ENCODE results near the gene SCARB1. TPM values are rescaled to one million over a fixed set of nuclear protein-coding genes. Genes with fewer than 3 reads are reported as not detected.

SCARB1 gene
- total and polyA plus RNA-seq, 2 donors (not counting 3 experiments of a cell fraction or from before 2014, with no cell fraction given), result 125 to 141 TPM

GRCh38 chr12:124837249-124837897 is 26.3 kb downstream of the SCARB1 start:
- FAIRE-seq (no peak), DNase-seq (ENCODE audit: low read depth, low spot score) (no peak)
- POLR2A ChIA-PET, result no interaction called here
- H3K79me2 ChIP-seq (ENCODE audit: control insufficient read depth, insufficient read depth, low read length), result peaks cover 35% of the 10 kb centered on the region
- H3K4me3 ChIP-seq (replicated peaks in 1 of 3; ENCODE audit: insufficient read depth in 1 of 3, low read depth in 1 of 3, low read length in 3 of 3), result no peak overlapping the region
- no peaks in the 10 kb centered on the region for H3K27me3 ChIP-seq (ENCODE audit: control insufficient read depth in 2 of 2, insufficient read depth in 2 of 2, low read length in 2 of 2)
- no peak for TF ChIP-seq POLR2AphosphoS5 (IDR thresholded peaks at IDR 0.05; ENCODE audit: insufficient read depth, low read depth, low read length)
- no peak for TF ChIP-seq MYC (IDR thresholded peaks at IDR 0.05; ENCODE audit: low read depth, low read length)
- TF ChIP-seq CTCF (IDR thresholded peaks at IDR 0.05; ENCODE audit: extremely low read depth in 1 of 2, insufficient read depth in 1 of 2, low read depth in 1 of 2, low read length in 2 of 2), result no peak
- no peak for TF ChIP-seq FOS (IDR thresholded peaks at IDR 0.05; ENCODE audit: borderline replicate concordance, insufficient read depth, low read length)
- TF ChIP-seq GATA2 (IDR thresholded peaks at IDR 0.05; ENCODE audit: insufficient read depth, insufficient read length, low read depth, low read length), result no peak
- TF ChIP-seq JUN (IDR thresholded peaks at IDR 0.05; ENCODE audit: borderline replicate concordance, insufficient read depth, insufficient read length, low read depth), result no peak
- no peak for TF ChIP-seq EZH2 (IDR thresholded peaks at IDR 0.05; ENCODE audit: borderline replicate concordance, low read depth, low read length, severe bottlenecking)
- TF ChIP-seq, protein P1, sequence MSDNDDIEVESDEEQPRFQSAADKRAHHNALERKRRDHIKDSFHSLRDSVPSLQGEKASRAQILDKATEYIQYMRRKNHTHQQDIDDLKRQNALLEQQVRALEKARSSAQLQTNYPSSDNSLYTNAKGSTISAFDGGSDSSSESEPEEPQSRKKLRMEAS (IDR thresholded peaks at IDR 0.05; ENCODE audit: insufficient read depth, insufficient read length), result no peak
- no peak for TF ChIP-seq POLR2A (IDR thresholded peaks at IDR 0.05; ENCODE audit: low read depth, low read length)
- intact Hi-C loops (cut with micrococcal nuclease), result no loop called here
- H4K20me1 ChIP-seq (replicated peaks; ENCODE audit: control insufficient read depth, extremely low read depth, insufficient read depth, low read length), result no peaks in the 10 kb centered on the region
- no peak overlapping the region for H2AFZ ChIP-seq (ENCODE audit: low read depth, low read length)
- BruUV-seq (replicated peaks), result no TSS peak
- H3K9ac ChIP-seq (replicated peaks; ENCODE audit: extremely low read depth, insufficient read depth, low read length), result no peak overlapping the region
- CTCF ChIA-PET, result interaction anchor here (0.9 kb wide), 1 partner anchor 805 kb away, joined by 5 read pairs; no protein-coding TSS in a partner anchor
- dilution Hi-C loops (cut with MboI; ENCODE audit: extremely low pct_ligation_motif_present, low sequenced_read_pairs), result no loop called here
- H3K4me1 ChIP-seq (ENCODE audit: control insufficient read depth, extremely low read depth, insufficient read depth, low read length), result peaks cover 4% of the 10 kb centered on the region
- no peak overlapping the region for H3K27ac ChIP-seq (ENCODE audit: insufficient read depth, low read depth, low read length)
- no peak overlapping the region for H3K4me2 ChIP-seq (ENCODE audit: insufficient read depth, low read length)
- H3K9me1 ChIP-seq (replicated peaks; ENCODE audit: control insufficient read depth, extremely low read depth, insufficient read depth, low read length), result no peaks in the 10 kb centered on the region
- no peaks in the 10 kb centered on the region for H3K9me3 ChIP-seq (replicated peaks; ENCODE audit: control insufficient read depth, insufficient read depth, low read length)
- no peaks in the 10 kb centered on the region for H3K36me3 ChIP-seq (ENCODE audit: control insufficient read depth in 2 of 2, extremely low read depth in 1 of 2, insufficient read depth in 2 of 2, low read length in 2 of 2)
